ENCODE data around the gene CGNL1. TPM values are rescaled to one million over a fixed set of nuclear protein-coding genes. Genes with fewer than 3 reads are reported as not detected.

CGNL1 gene
- total RNA-seq, 4 donors from 2014 or later, result 5.7 to 22.9 (median 14.5) TPM

DNA sequence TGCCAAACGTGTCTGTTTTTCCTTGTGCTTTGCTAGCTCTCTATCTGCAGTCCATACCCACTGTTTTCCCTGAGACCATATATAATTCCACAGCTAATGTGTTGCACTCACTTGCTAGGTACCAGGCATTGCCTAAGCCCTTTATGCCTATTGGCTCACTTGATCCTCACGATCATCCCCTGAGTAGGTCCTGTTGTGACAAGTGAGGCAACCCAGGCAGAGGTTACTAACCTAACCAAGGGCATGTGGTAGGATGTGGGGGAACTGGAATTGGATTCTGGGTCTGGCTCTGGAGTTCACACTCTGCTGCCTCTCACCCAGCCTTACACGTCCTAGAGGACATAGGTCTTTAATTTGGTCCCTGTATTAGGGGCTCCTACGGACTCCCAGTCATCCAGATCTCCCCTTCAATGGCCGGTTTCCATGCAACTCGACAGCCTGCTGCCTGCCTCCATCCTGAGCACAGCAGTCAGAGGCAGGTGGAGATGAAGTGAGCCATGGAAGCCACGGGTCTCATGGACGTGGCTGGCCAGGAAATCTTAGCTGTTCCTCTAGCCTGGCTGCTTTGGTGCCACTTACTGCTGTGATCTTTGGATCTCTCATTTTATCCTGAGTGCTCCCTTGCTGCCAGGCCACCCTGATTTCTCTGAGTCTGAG lies 176.5 kb downstream of the CGNL1 start:
- TF ChIP-seq, protein P1, sequence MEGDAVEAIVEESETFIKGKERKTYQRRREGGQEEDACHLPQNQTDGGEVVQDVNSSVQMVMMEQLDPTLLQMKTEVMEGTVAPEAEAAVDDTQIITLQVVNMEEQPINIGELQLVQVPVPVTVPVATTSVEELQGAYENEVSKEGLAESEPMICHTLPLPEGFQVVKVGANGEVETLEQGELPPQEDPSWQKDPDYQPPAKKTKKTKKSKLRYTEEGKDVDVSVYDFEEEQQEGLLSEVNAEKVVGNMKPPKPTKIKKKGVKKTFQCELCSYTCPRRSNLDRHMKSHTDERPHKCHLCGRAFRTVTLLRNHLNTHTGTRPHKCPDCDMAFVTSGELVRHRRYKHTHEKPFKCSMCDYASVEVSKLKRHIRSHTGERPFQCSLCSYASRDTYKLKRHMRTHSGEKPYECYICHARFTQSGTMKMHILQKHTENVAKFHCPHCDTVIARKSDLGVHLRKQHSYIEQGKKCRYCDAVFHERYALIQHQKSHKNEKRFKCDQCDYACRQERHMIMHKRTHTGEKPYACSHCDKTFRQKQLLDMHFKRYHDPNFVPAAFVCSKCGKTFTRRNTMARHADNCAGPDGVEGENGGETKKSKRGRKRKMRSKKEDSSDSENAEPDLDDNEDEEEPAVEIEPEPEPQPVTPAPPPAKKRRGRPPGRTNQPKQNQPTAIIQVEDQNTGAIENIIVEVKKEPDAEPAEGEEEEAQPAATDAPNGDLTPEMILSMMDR (IDR thresholded peaks at IDR 0.05), result no peak
- TF ChIP-seq POLR2A (IDR thresholded peaks at IDR 0.05), result no peak
- no peak overlapping the region for H3K4me3 ChIP-seq (ENCODE audit: low read depth, poor library complexity, severe bottlenecking)
- intact Hi-C loops (cut with DNase I; ENCODE audit: low total_unique reads), result no loop called here
- peak in 1 of 2 donors; percentile 50 for DNase-seq (ENCODE audit: low spot score in 2 of 2)
- WGBS, 2 donors, result 80 to 89% methylated on average over 7 to 8 of the region's 8 CpGs

DNA sequence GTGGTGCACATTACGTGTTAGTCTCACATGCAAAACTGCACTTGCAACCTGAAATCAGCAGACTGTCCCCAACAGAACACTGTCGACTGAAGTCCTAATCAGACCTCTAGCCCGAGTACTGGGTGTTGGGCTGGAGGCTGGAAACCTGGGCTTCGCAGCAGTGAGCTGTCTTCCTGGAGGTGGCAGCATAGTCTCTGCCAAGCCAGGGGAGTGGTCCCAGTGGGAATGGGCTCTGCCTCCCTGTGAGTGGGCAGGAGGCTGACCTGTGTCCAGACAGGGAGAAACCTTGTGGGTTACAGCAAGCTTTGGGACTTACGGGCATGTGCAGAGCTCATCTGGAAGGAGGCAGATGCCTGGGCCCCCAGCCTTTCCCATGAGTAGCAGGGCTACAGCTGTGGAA lies 177.2 kb downstream of the CGNL1 start:
- TF ChIP-seq, protein P1 (IDR thresholded peaks at IDR 0.05), result no peak
- TF ChIP-seq POLR2A (IDR thresholded peaks at IDR 0.05), result no peak
- peak in 1 of 2 donors; percentile 73 for DNase-seq (ENCODE audit: low spot score in 2 of 2)
- 94 to 100% methylated on average over 5 of the region's 5 CpGs for WGBS, 2 donors
- no peak overlapping the region for H3K4me3 ChIP-seq (ENCODE audit: low read depth, poor library complexity, severe bottlenecking)
- intact Hi-C loops (cut with DNase I; ENCODE audit: low total_unique reads), result no loop called here

DNA sequence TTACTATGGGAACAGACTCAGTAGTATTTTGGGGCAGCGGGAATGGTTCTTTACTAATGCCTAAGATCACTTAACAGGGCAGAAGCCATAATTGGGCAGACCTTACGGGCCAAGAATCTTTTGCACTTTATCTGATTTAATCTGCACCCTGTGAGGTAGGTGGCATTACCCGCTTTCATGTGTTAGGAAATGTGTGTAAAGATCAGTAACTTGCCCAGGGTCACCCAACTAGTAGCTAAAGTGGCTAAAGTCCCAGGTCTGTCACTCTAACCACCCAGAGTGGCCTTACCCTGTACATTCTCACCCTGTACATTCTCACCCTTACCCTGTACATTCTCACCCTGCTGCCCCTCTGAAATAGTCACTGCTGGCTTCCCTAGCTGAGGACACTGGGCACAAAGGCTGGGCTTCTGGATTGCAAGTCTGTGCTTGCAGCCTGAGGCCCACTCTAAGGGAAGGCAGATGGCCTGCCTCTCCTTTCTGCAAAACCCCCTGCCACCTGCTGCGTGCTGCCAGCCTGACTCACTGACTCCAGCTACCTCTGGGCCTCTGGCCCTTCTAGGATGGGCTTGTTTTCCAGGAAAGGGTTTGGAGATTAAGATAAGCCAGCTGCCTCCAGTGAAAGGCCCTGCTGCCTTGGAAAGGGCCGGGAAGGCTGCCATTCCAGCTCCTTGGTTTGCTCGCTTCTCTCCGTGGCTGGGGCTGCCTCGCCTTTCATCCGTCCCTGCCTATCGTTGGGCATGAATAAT lies 177.9 kb downstream of the CGNL1 start:
- TF ChIP-seq, protein P1 (IDR thresholded peaks at IDR 0.05), result no peak
- no peak for TF ChIP-seq POLR2A (IDR thresholded peaks at IDR 0.05)
- no peak overlapping the region for H3K4me3 ChIP-seq (ENCODE audit: low read depth, poor library complexity, severe bottlenecking)
- intact Hi-C loops (cut with DNase I; ENCODE audit: low total_unique reads), result no loop called here
- 50 to 70% methylated on average over 9 to 10 of the region's 10 CpGs for WGBS, 2 donors
- peak in 1 of 2 donors; percentile 77 for DNase-seq (ENCODE audit: low spot score in 2 of 2)

DNA sequence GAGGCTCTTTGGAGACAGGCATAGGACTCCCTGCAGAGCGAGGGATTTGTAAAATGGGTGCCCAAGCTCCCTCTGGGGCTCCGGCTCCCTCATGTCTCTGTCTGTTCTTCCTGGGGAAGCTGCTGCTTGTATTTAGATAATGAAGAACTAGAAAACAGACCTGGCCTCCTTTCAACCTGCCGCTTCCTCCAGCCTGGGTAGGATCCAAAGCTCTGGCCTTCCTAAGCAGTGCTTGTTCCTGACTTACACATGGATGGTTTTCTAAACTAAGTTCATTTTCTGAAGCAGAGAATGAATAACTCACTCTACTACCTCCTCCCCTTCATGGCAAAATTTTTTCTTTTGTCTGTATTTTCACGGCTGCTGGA lies 178.5 kb downstream of the CGNL1 start:
- no peak for DNase-seq (ENCODE audit: low spot score in 2 of 2)
- WGBS, 2 donors, result 83 to 87% methylated on average over 4 of the region's 4 CpGs
- intact Hi-C loops (cut with DNase I; ENCODE audit: low total_unique reads), result loop anchor here (5.0 kb wide), 1 partner anchor 303 kb away; no protein-coding TSS in a partner anchor
- no peak overlapping the region for H3K4me3 ChIP-seq (ENCODE audit: low read depth, poor library complexity, severe bottlenecking)
- no peak for TF ChIP-seq POLR2A (IDR thresholded peaks at IDR 0.05)
- TF ChIP-seq, protein P1 (IDR thresholded peaks at IDR 0.05), result no peak

DNA sequence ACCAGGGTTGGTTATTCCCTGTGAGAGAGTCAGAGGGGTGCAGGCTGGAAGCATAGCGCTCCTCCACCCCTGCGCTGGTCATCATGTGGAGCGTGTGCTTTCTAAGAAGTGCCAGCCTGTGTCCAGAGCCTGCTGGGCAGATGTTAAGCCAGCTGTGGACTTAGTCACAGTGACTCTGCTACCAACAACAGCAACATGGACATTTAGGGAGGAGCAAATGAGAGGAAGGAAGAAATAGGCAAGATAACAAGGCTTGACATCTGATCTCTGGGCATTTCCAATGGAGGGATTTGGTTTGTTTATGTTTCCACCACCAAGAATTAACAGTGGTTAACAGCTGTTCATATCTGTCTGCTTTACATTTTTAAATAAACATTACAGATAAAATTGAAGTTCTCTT lies 179.0 kb downstream of the CGNL1 start:
- H3K4me3 ChIP-seq (ENCODE audit: low read depth, poor library complexity, severe bottlenecking), result no peak overlapping the region
- intact Hi-C loops (cut with DNase I; ENCODE audit: low total_unique reads), result loop anchor here (5.0 kb wide), 1 partner anchor 302 kb away; no protein-coding TSS in a partner anchor
- TF ChIP-seq POLR2A (IDR thresholded peaks at IDR 0.05), result no peak
- TF ChIP-seq, protein P1 (IDR thresholded peaks at IDR 0.05), result no peak
- peak in 1 of 2 donors; percentile 32 for DNase-seq (ENCODE audit: low spot score in 2 of 2)
- WGBS, 2 donors, result 78 to 85% methylated on average over 3 of the region's 3 CpGs

All from lower leg skin (tissue), 4 donors.